Measurements from ENCODE around the gene DIDO1.

DIDO1 gene

GRCh38 chr20:62907384-62908317, 18.7 kb downstream of the DIDO1 start:
- no peak overlapping the region for H2BK5ac ChIP-seq (ENCODE audit: low read depth, low read length, poor library complexity, severe bottlenecking)
- H3K4me1 ChIP-seq (ENCODE audit: control insufficient read depth, insufficient read depth, low read depth, low read length) = peaks cover 9% of the 10 kb centered on the region
- H4K8ac ChIP-seq (ENCODE audit: low read length) = no peak overlapping the region
- H3K14ac ChIP-seq (ENCODE audit: low read length in 2 of 2) = no peak overlapping the region
- H2AFZ ChIP-seq (ENCODE audit: low read depth, low read length) = no peak overlapping the region
- H3K4me2 ChIP-seq (ENCODE audit: low read length, poor library complexity, severe bottlenecking) = no peak overlapping the region
- no peak overlapping the region for H3K4ac ChIP-seq (ENCODE audit: low read depth in 1 of 2, low read length in 2 of 2)
- no peak overlapping the region for H4K91ac ChIP-seq (ENCODE audit: low read length)
- WGBS = 86% methylated on average over 16 of the region's 16 CpGs
- no peaks in the 10 kb centered on the region for H3K9me3 ChIP-seq (ENCODE audit: control insufficient read depth, low read length)
- H2BK120ac ChIP-seq (ENCODE audit: low read depth, low read length) = no peak overlapping the region
- no peak overlapping the region for H2BK15ac ChIP-seq (ENCODE audit: low read depth, poor library complexity, severe bottlenecking)
- H2BK12ac ChIP-seq (ENCODE audit: low read length in 2 of 2) = no peak overlapping the region
- no peak overlapping the region for H3K9ac ChIP-seq (ENCODE audit: low read length)
- no peak overlapping the region for H3K23ac ChIP-seq (ENCODE audit: low read length in 2 of 2)
- no peak overlapping the region for H3K18ac ChIP-seq (ENCODE audit: low read depth in 1 of 2, low read length in 2 of 2)
- peaks cover 29% of the 10 kb centered on the region for H3K79me1 ChIP-seq (replicated peaks; ENCODE audit: low read length, poor library complexity, severe bottlenecking)
- no peak overlapping the region for H2AK5ac ChIP-seq (ENCODE audit: low read length, severe bottlenecking)
- DNase-seq = no peak
- H3K27ac ChIP-seq (ENCODE audit: low read length, poor library complexity, severe bottlenecking) = no peak overlapping the region
- H3K36me3 ChIP-seq (ENCODE audit: control insufficient read depth in 1 of 2, insufficient read depth in 2 of 2, low read depth in 1 of 2, low read length in 2 of 2) = peaks cover 75 to 98% of the 10 kb centered on the region in 2 experiments
- no peaks in the 10 kb centered on the region for H3K27me3 ChIP-seq (ENCODE audit: control insufficient read depth in 1 of 2, insufficient read depth in 1 of 2, low read length in 2 of 2)
- no peak overlapping the region for H3K4me3 ChIP-seq (ENCODE audit: insufficient read depth in 1 of 2, low read depth in 1 of 2, low read length in 2 of 2)

- Histone ChIP-seq H2BK15ac (ENCODE audit: low read depth, poor library complexity, severe bottlenecking) (no peak overlapping the region), H3K9me3 (ENCODE audit: control insufficient read depth, low read length) (no peaks in the 10 kb centered on the region), H2BK12ac (ENCODE audit: low read length in 2 of 2) (no peak overlapping the region), H3K18ac (ENCODE audit: low read depth in 1 of 2, low read length in 2 of 2) (no peak overlapping the region), H3K23ac (ENCODE audit: low read length in 2 of 2) (no peak overlapping the region), H3K4me3 (ENCODE audit: insufficient read depth in 1 of 2, low read depth in 1 of 2, low read length in 2 of 2) (no peak overlapping the region), H3K27ac (ENCODE audit: low read length, poor library complexity, severe bottlenecking) (no peak overlapping the region), H2AFZ (ENCODE audit: low read depth, low read length) (no peak overlapping the region), H3K36me3 (ENCODE audit: control insufficient read depth in 1 of 2, insufficient read depth in 2 of 2, low read depth in 1 of 2, low read length in 2 of 2) (peaks cover 77 to 99% of the 10 kb centered on the region in 2 experiments), H3K27me3 (ENCODE audit: control insufficient read depth in 1 of 2, insufficient read depth in 1 of 2, low read length in 2 of 2) (no peaks in the 10 kb centered on the region), H3K9ac (ENCODE audit: low read length) (no peak overlapping the region), H4K91ac (ENCODE audit: low read length) (no peak overlapping the region), H3K4me2 (ENCODE audit: low read length, poor library complexity, severe bottlenecking) (no peak overlapping the region), H3K14ac (ENCODE audit: low read length in 2 of 2) (no peak overlapping the region), H3K4me1 (ENCODE audit: control insufficient read depth, insufficient read depth, low read depth, low read length) (peaks cover 13% of the 10 kb centered on the region), H2AK5ac (ENCODE audit: low read length, severe bottlenecking) (no peak overlapping the region), H3K4ac (ENCODE audit: low read depth in 1 of 2, low read length in 2 of 2) (no peak overlapping the region), H2BK5ac (ENCODE audit: low read depth, low read length, poor library complexity, severe bottlenecking) (no peak overlapping the region), H2BK120ac (ENCODE audit: low read depth, low read length) (no peak overlapping the region), H4K8ac (ENCODE audit: low read length) (no peak overlapping the region), H3K79me1 (replicated peaks; ENCODE audit: low read length, poor library complexity, severe bottlenecking) (peaks cover 31% of the 10 kb centered on the region)
- DNase-seq = no peak
- WGBS = 98% methylated on average over 30 of the region's 31 CpGs
Observed at GRCh38 chr20:62906647-62907375, 19.5 kb downstream of the DIDO1 start.

- Histone ChIP-seq H3K4me3 (ENCODE audit: insufficient read depth in 1 of 2, low read depth in 1 of 2, low read length in 2 of 2) (no peak overlapping the region), H3K18ac (ENCODE audit: low read depth in 1 of 2, low read length in 2 of 2) (no peak overlapping the region), H3K79me1 (replicated peaks; ENCODE audit: low read length, poor library complexity, severe bottlenecking) (peaks cover 31% of the 10 kb centered on the region), H3K27ac (ENCODE audit: low read length, poor library complexity, severe bottlenecking) (no peak overlapping the region), H3K9me3 (ENCODE audit: control insufficient read depth, low read length) (no peaks in the 10 kb centered on the region), H3K4me2 (ENCODE audit: low read length, poor library complexity, severe bottlenecking) (no peak overlapping the region), H2BK120ac (ENCODE audit: low read depth, low read length) (no peak overlapping the region), H2BK15ac (ENCODE audit: low read depth, poor library complexity, severe bottlenecking) (no peak overlapping the region), H3K36me3 (ENCODE audit: control insufficient read depth in 1 of 2, insufficient read depth in 2 of 2, low read depth in 1 of 2, low read length in 2 of 2) (peaks cover 75 to 99% of the 10 kb centered on the region in 2 experiments), H4K8ac (ENCODE audit: low read length) (no peak overlapping the region), H4K91ac (ENCODE audit: low read length) (no peak overlapping the region), H2AK5ac (ENCODE audit: low read length, severe bottlenecking) (no peak overlapping the region), H2BK5ac (ENCODE audit: low read depth, low read length, poor library complexity, severe bottlenecking) (no peak overlapping the region), H3K27me3 (ENCODE audit: control insufficient read depth in 1 of 2, insufficient read depth in 1 of 2, low read length in 2 of 2) (no peaks in the 10 kb centered on the region), H2BK12ac (ENCODE audit: low read length in 2 of 2) (no peak overlapping the region), H3K23ac (ENCODE audit: low read length in 2 of 2) (no peak overlapping the region), H2AFZ (ENCODE audit: low read depth, low read length) (no peak overlapping the region), H3K14ac (ENCODE audit: low read length in 2 of 2) (no peak overlapping the region), H3K4me1 (ENCODE audit: control insufficient read depth, insufficient read depth, low read depth, low read length) (peaks cover 13% of the 10 kb centered on the region), H3K4ac (ENCODE audit: low read depth in 1 of 2, low read length in 2 of 2) (no peak overlapping the region), H3K9ac (ENCODE audit: low read length) (no peak overlapping the region)
- 99% methylated on average over 16 of the region's 16 CpGs for WGBS
- no peak for DNase-seq
Observed at GRCh38 chr20:62906209-62906608, 20.1 kb downstream of the DIDO1 start.

- no peak overlapping the region for H2AK5ac ChIP-seq (ENCODE audit: low read length, severe bottlenecking)
- WGBS = 95% methylated on average over 17 of the region's 17 CpGs
Observed at GRCh38 chr20:62905536-62906117, 20.7 kb downstream of the DIDO1 start.

More at GRCh38 chr20:62905536-62906117, 20.7 kb downstream of the DIDO1 start:
- no peak overlapping the region for H3K4ac ChIP-seq (ENCODE audit: low read depth in 1 of 2, low read length in 2 of 2)
- H3K9me3 ChIP-seq (ENCODE audit: control insufficient read depth, low read length) = no peaks in the 10 kb centered on the region
- no peak overlapping the region for H2BK15ac ChIP-seq (ENCODE audit: low read depth, poor library complexity, severe bottlenecking)
- no peak overlapping the region for H2BK5ac ChIP-seq (ENCODE audit: low read depth, low read length, poor library complexity, severe bottlenecking)
- H3K9ac ChIP-seq (ENCODE audit: low read length) = no peak overlapping the region
- H3K18ac ChIP-seq (ENCODE audit: low read depth in 1 of 2, low read length in 2 of 2) = no peak overlapping the region
- no peak overlapping the region for H3K27ac ChIP-seq (ENCODE audit: low read length, poor library complexity, severe bottlenecking)
- H3K27me3 ChIP-seq (ENCODE audit: control insufficient read depth in 1 of 2, insufficient read depth in 1 of 2, low read length in 2 of 2) = no peaks in the 10 kb centered on the region
- H3K4me1 ChIP-seq (ENCODE audit: control insufficient read depth, insufficient read depth, low read depth, low read length) = peaks cover 14% of the 10 kb centered on the region
- H2BK12ac ChIP-seq (ENCODE audit: low read length in 2 of 2) = no peak overlapping the region
- no peak overlapping the region for H3K23ac ChIP-seq (ENCODE audit: low read length in 2 of 2)
- no peak overlapping the region for H3K4me2 ChIP-seq (ENCODE audit: low read length, poor library complexity, severe bottlenecking)
- no peak overlapping the region for H4K91ac ChIP-seq (ENCODE audit: low read length)
- no peak overlapping the region for H3K4me3 ChIP-seq (ENCODE audit: insufficient read depth in 1 of 2, low read depth in 1 of 2, low read length in 2 of 2)
- no peak overlapping the region for H2AFZ ChIP-seq (ENCODE audit: low read depth, low read length)
- DNase-seq = no peak
- no peak overlapping the region for H3K14ac ChIP-seq (ENCODE audit: low read length in 2 of 2)
- no peak overlapping the region for H4K8ac ChIP-seq (ENCODE audit: low read length)
- peaks cover 29% of the 10 kb centered on the region for H3K79me1 ChIP-seq (replicated peaks; ENCODE audit: low read length, poor library complexity, severe bottlenecking)
- H2BK120ac ChIP-seq (ENCODE audit: low read depth, low read length) = no peak overlapping the region
- peaks cover 73 to 99% of the 10 kb centered on the region in 2 experiments for H3K36me3 ChIP-seq (ENCODE audit: control insufficient read depth in 1 of 2, insufficient read depth in 2 of 2, low read depth in 1 of 2, low read length in 2 of 2)
